Sigmoid colon (tissue), 4 donors: Measurements from ENCODE around the gene PCSK5.

ENCODE experiments used
- EP300 ChIP-seq, 4 donors: sonication (generic); formaldehyde crosslinking; IDR thresholded peaks; one replicate each; pipeline ENCODE4 v1.6.1; 2017; ENCODE audit warnings: antibody characterized with exemption in 4 of 4
- POLR2A ChIP-seq, 2 donors: fragments of 450-650 bp; IDR thresholded peaks; one replicate each; pipeline ENCODE4 v1.6.1; 2016; ENCODE audit warnings: antibody characterized with exemption in 2 of 2, mild to moderate bottlenecking in 2 of 2, moderate library complexity in 2 of 2
- POLR2AphosphoS5 ChIP-seq, 4 donors: sonication (generic); formaldehyde crosslinking; IDR thresholded peaks; one replicate each; pipeline ENCODE4 v1.6.1; 2017; ENCODE audit warnings: antibody characterized with exemption in 4 of 4
- TF ChIP-seq, protein P1 (sequence below), 4 experiments: fragments of 450-650 bp in 3 of 4; fragments of 200-600 bp in 1 of 4; IDR thresholded peaks; one replicate each; pipeline ENCODE4 v1.5.1; 2016 to 2019; ENCODE audit warnings: antibody characterized with exemption in 4 of 4, mild to moderate bottlenecking in 3 of 4, moderate library complexity in 2 of 4

DNA sequence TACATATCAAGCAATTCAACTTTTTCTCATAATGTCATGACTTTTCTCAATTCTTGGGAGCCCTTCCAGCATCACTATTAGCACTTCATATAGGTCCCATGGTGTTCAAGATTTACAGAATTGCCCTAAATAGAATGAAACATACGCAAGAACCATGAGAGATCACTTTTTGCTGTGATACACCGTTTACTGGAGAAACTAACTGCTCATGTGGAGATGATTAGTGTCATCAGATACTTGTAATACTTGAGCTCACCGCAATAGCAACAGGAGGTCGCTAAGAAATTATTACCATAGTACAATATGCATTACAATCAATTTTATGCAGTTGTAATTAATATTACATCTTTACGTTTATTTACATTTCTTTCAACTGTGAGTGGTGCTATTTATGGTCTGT, 4.8 kb upstream of the PCSK5 start:
- TF ChIP-seq POLR2A (IDR thresholded peaks at IDR 0.05) = no peak
- TF ChIP-seq, protein P1, sequence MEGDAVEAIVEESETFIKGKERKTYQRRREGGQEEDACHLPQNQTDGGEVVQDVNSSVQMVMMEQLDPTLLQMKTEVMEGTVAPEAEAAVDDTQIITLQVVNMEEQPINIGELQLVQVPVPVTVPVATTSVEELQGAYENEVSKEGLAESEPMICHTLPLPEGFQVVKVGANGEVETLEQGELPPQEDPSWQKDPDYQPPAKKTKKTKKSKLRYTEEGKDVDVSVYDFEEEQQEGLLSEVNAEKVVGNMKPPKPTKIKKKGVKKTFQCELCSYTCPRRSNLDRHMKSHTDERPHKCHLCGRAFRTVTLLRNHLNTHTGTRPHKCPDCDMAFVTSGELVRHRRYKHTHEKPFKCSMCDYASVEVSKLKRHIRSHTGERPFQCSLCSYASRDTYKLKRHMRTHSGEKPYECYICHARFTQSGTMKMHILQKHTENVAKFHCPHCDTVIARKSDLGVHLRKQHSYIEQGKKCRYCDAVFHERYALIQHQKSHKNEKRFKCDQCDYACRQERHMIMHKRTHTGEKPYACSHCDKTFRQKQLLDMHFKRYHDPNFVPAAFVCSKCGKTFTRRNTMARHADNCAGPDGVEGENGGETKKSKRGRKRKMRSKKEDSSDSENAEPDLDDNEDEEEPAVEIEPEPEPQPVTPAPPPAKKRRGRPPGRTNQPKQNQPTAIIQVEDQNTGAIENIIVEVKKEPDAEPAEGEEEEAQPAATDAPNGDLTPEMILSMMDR (IDR thresholded peaks at IDR 0.05) = no peak
- no peak for TF ChIP-seq POLR2AphosphoS5 (IDR thresholded peaks at IDR 0.05)
- no peak for TF ChIP-seq EP300 (IDR thresholded peaks at IDR 0.05)
